Measurements from ENCODE around the gene SUPT16H. TPM values are rescaled to one million over a fixed set of nuclear protein-coding genes. Genes with fewer than 3 reads are reported as not detected.
"Not testable (repeated sequence)": the region's sequence is repeated elsewhere in the genome, so short reads cannot be mapped to it uniquely, and the experiment has no call there.

Gene SUPT16H

DNA sequence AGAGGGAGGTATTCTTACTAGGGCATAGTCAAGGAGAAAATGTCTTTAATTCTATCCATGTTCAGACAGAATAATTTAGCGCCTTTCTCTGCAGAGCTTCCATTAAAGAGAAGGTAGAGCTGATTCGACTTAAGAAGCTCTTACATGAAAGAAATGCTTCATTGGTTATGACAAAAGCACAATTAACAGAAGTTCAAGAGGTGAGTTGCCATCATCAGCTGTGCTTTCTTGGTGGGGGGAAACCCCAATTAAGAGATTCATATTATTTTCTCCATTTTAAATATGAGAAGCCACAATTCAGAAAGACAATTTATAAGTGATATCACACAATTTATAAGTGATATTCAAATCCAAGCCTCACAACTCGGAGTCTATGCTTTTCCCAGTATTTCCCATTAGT is 76.2 kb downstream of the SUPT16H start:
- Histone ChIP-seq H3K79me1 (ENCODE audit: low read length) (no peaks in the 10 kb centered on the region), H3K56ac (ENCODE audit: low read length) (no peak overlapping the region), H3K9ac (ENCODE audit: low read length) (peak overlapping the region; percentile 77), H3K4me1 (ENCODE audit: control insufficient read depth, low read depth, low read length) (no peaks in the 10 kb centered on the region), H3K18ac (ENCODE audit: low read length) (no peak overlapping the region), H2BK120ac (ENCODE audit: low read depth, low read length) (no peak overlapping the region), H3K4me2 (ENCODE audit: low read length) (no peak overlapping the region), H3K79me2 (ENCODE audit: control insufficient read depth, insufficient read depth, low read length) (no peaks in the 10 kb centered on the region), H3K4me3 (ENCODE audit: low read length) (no peak overlapping the region), H2BK15ac (replicated peaks; ENCODE audit: low read depth) (no peak overlapping the region), H2BK5ac (ENCODE audit: low read length) (no peak overlapping the region), H4K8ac (ENCODE audit: low read depth, low read length) (no peak overlapping the region), H3K27me3 (ENCODE audit: insufficient read depth, low read length, poor library complexity) (no peaks in the 10 kb centered on the region), H4K5ac (ENCODE audit: low read length) (no peak overlapping the region), H3K23ac (ENCODE audit: low read length) (no peak overlapping the region), H3K27ac (ENCODE audit: low read depth, low read length) (no peak overlapping the region), H3K36me3 (ENCODE audit: control insufficient read depth, insufficient read depth, low read length) (no peaks in the 10 kb centered on the region), H3K4ac (ENCODE audit: low read depth, low read length) (no peak overlapping the region), H2AK5ac (ENCODE audit: low read length) (no peak overlapping the region)
- DNase-seq, result no peak
- WGBS (ENCODE audit: extremely low coverage, insufficient coverage, low lambda C conversion rate), result no CpG with 5 or more reads among the region's 3 CpGs

DNA sequence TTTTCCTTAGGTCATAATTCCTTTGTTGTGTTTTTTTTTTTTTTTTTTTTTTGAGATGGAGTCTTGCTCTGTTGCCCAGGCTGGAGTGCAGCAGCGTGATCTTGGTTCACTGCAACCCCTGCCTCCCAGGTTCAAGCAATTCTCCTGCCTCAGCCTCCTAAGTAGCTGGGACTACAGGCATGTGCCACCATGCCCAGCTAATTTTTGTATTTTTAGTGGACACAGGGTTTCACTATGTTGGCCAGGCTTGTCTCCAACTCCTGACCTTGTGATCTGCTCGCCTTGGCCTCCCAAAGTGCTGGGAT is 81.0 kb downstream of the SUPT16H start:
- WGBS (ENCODE audit: extremely low coverage, insufficient coverage, low lambda C conversion rate), result no CpG with 5 or more reads among the region's 2 CpGs
- not testable (repeated sequence) for H3K56ac ChIP-seq (ENCODE audit: low read length); H3K9ac ChIP-seq (ENCODE audit: low read length); H3K79me1 ChIP-seq (ENCODE audit: low read length); H3K4me1 ChIP-seq (ENCODE audit: control insufficient read depth, low read depth, low read length); H2AK5ac ChIP-seq (ENCODE audit: low read length); DNase-seq; H3K36me3 ChIP-seq (ENCODE audit: control insufficient read depth, insufficient read depth, low read length); H3K4me2 ChIP-seq (ENCODE audit: low read length); H3K79me2 ChIP-seq (ENCODE audit: control insufficient read depth, insufficient read depth, low read length); H4K5ac ChIP-seq (ENCODE audit: low read length); H4K8ac ChIP-seq (ENCODE audit: low read depth, low read length); H2BK5ac ChIP-seq (ENCODE audit: low read length); H3K23ac ChIP-seq (ENCODE audit: low read length); H3K27me3 ChIP-seq (ENCODE audit: insufficient read depth, low read length, poor library complexity); H2BK120ac ChIP-seq (ENCODE audit: low read depth, low read length); H3K4ac ChIP-seq (ENCODE audit: low read depth, low read length); H3K18ac ChIP-seq (ENCODE audit: low read length); H2BK15ac ChIP-seq (replicated peaks; ENCODE audit: low read depth); H3K27ac ChIP-seq (ENCODE audit: low read depth, low read length); H3K4me3 ChIP-seq (ENCODE audit: low read length)

DNA sequence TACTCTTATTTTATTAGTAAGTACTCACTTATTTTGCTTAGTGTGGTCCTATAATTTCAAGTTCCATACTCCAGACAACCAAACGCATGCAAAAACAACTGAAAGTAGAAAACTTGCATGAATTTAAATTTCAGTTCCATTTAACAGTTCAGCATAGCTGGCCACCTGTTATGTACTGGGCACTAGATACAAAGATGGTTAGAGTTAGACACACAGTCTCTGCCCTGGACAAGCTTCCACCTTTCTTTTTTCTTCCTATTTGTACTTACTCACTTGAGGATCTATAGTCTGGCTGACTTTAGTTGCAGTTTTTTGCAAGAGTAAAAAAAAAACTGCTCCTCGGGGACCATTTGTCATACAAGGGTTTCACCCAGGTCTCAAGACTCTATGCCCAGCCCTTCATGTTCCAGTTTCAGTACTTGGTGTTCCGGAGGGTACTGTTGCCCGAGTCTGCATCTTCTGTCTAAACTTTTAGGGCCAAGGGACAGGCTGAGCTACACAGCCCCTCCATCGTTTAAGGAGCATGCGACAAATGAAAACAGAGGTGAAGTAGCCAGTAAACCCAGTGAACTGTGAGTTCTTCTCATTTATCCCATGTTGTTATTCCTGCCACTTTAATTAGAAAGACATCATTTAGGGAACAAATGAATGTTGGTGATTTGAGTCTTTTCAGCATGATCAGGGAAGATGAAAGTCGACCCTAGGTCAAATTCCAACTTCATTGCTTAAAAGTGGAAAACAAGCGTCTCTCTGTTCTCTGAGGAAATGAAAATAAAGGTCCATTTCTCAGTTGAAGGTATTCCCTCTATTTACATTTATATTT is 81.6 kb downstream of the SUPT16H start:
- Histone ChIP-seq H3K27ac (ENCODE audit: low read depth, low read length) (no peak overlapping the region), H3K79me1 (ENCODE audit: low read length) (no peaks in the 10 kb centered on the region), H3K4me3 (ENCODE audit: low read length) (no peak overlapping the region), H3K4ac (ENCODE audit: low read depth, low read length) (no peak overlapping the region), H4K8ac (ENCODE audit: low read depth, low read length) (no peak overlapping the region), H3K79me2 (ENCODE audit: control insufficient read depth, insufficient read depth, low read length) (no peaks in the 10 kb centered on the region), H3K4me2 (ENCODE audit: low read length) (no peak overlapping the region), H3K4me1 (ENCODE audit: control insufficient read depth, low read depth, low read length) (no peaks in the 10 kb centered on the region), H3K36me3 (ENCODE audit: control insufficient read depth, insufficient read depth, low read length) (no peaks in the 10 kb centered on the region), H4K5ac (ENCODE audit: low read length) (no peak overlapping the region), H2AK5ac (ENCODE audit: low read length) (no peak overlapping the region), H3K23ac (ENCODE audit: low read length) (no peak overlapping the region), H2BK15ac (replicated peaks; ENCODE audit: low read depth) (no peak overlapping the region), H3K18ac (ENCODE audit: low read length) (no peak overlapping the region), H2BK5ac (ENCODE audit: low read length) (no peak overlapping the region), H3K56ac (ENCODE audit: low read length) (no peak overlapping the region), H3K9ac (ENCODE audit: low read length) (no peak overlapping the region), H2BK120ac (ENCODE audit: low read depth, low read length) (no peak overlapping the region), H3K27me3 (ENCODE audit: insufficient read depth, low read length, poor library complexity) (no peaks in the 10 kb centered on the region)
- no CpG with 5 or more reads among the region's 8 CpGs for WGBS (ENCODE audit: extremely low coverage, insufficient coverage, low lambda C conversion rate)
- DNase-seq, result no peak

Small RNA genes within 50 kb of the gene (small RNA-seq; reads per million reads assigned to genes)
- gene RN7SL650P (ENCODE audit: insufficient read depth) (not detected), gene SNORD8 (ENCODE audit: insufficient read depth) (268 reads per million, percentile 97 among the genes with 10 or more reads in this experiment), gene SNORD9 (ENCODE audit: insufficient read depth) (8.1 reads per million, percentile 82 among the genes with 10 or more reads in this experiment)
